Measurements from ENCODE around the gene DACH1. TPM values are rescaled to one million over a fixed set of nuclear protein-coding genes. Genes with fewer than 3 reads are reported as not detected.

Gene DACH1
- polyA plus RNA-seq, 3 donors, result 0.03 to 0.69 (median 0.26) TPM

- H3K4me3 ChIP-seq (replicated peaks in 1 of 3; ENCODE audit: low read depth in 2 of 3, low read length in 3 of 3), result no peak overlapping the region
- no peak overlapping the region for H3K4me2 ChIP-seq (replicated peaks; ENCODE audit: extremely low read depth, low read length, poor library complexity, severe bottlenecking)
- DNase-seq, result no peak
- Mint-ChIP-seq H3K27me3 (ENCODE audit: low read depth in 3 of 3) (peaks cover 0 to 1% (median 0%) of the 10 kb centered on the region in 3 donors), H3K4me1 (peaks cover 8% of the 10 kb centered on the region), H3K27ac (no peak overlapping the region), H3K36me3 (no peaks in the 10 kb centered on the region), H3K4me3 (no peak overlapping the region), H3K9me3 (peaks cover 0 to 2% (median 0%) of the 10 kb centered on the region in 7 donors)
- intact Hi-C loops (cut with micrococcal nuclease), result no loop called here
- H3K4me1 ChIP-seq (ENCODE audit: control insufficient read depth in 1 of 2, insufficient read depth in 2 of 2, low read length in 2 of 2), result peaks cover 5 to 12% of the 10 kb centered on the region in 2 donors
- no peak overlapping the region for H2AFZ ChIP-seq (ENCODE audit: insufficient read depth, low read depth, low read length, poor library complexity, severe bottlenecking)
- H3K27ac ChIP-seq (ENCODE audit: low read depth in 1 of 2, low read length in 2 of 2), result no peak overlapping the region
- H3K36me3 ChIP-seq (replicated peaks in 1 of 2; ENCODE audit: control insufficient read depth in 1 of 2, insufficient read depth in 2 of 2, low read length in 2 of 2), result no peaks in the 10 kb centered on the region
- no peak overlapping the region for H3K9ac ChIP-seq (ENCODE audit: insufficient read depth, low read length, poor library complexity, severe bottlenecking)
- H3K79me2 ChIP-seq (ENCODE audit: insufficient read depth, low read length), result no peaks in the 10 kb centered on the region
- TF ChIP-seq, protein P1, sequence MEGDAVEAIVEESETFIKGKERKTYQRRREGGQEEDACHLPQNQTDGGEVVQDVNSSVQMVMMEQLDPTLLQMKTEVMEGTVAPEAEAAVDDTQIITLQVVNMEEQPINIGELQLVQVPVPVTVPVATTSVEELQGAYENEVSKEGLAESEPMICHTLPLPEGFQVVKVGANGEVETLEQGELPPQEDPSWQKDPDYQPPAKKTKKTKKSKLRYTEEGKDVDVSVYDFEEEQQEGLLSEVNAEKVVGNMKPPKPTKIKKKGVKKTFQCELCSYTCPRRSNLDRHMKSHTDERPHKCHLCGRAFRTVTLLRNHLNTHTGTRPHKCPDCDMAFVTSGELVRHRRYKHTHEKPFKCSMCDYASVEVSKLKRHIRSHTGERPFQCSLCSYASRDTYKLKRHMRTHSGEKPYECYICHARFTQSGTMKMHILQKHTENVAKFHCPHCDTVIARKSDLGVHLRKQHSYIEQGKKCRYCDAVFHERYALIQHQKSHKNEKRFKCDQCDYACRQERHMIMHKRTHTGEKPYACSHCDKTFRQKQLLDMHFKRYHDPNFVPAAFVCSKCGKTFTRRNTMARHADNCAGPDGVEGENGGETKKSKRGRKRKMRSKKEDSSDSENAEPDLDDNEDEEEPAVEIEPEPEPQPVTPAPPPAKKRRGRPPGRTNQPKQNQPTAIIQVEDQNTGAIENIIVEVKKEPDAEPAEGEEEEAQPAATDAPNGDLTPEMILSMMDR (IDR thresholded peaks at IDR 0.05), result no peak
- H4K20me1 ChIP-seq (ENCODE audit: insufficient read depth, low read length), result no peaks in the 10 kb centered on the region
- H3K27me3 ChIP-seq (ENCODE audit: control insufficient read depth in 2 of 2, insufficient read depth in 2 of 2, low read length in 2 of 2), result no peaks in the 10 kb centered on the region
- no peaks in the 10 kb centered on the region for H3K9me3 ChIP-seq (replicated peaks in 1 of 2; ENCODE audit: control insufficient read depth in 1 of 2, insufficient read depth in 1 of 2, low read length in 2 of 2)
- WGBS (ENCODE audit: insufficient coverage), result no CpG with 5 or more reads among the region's 2 CpGs
Measured at GRCh38 chr13:71587193-71587592, 279.8 kb downstream of the DACH1 start.

- no peaks in the 10 kb centered on the region for H3K36me3 ChIP-seq (replicated peaks in 1 of 2; ENCODE audit: control insufficient read depth in 1 of 2, insufficient read depth in 2 of 2, low read length in 2 of 2)
- WGBS (ENCODE audit: insufficient coverage), result 100% methylated on average over 2 of the region's 5 CpGs
- no peak overlapping the region for H3K9ac ChIP-seq (ENCODE audit: insufficient read depth, low read length, poor library complexity, severe bottlenecking)
- no peaks in the 10 kb centered on the region for H3K79me2 ChIP-seq (ENCODE audit: insufficient read depth, low read length)
- TF ChIP-seq, protein P1 (IDR thresholded peaks at IDR 0.05), result no peak
- H3K4me1 Mint-ChIP-seq, result no peaks in the 10 kb centered on the region
- H3K4me2 ChIP-seq (replicated peaks; ENCODE audit: extremely low read depth, low read length, poor library complexity, severe bottlenecking), result no peak overlapping the region
- no peaks in the 10 kb centered on the region for H3K27me3 Mint-ChIP-seq (ENCODE audit: low read depth in 3 of 3)
- intact Hi-C loops (cut with micrococcal nuclease), result no loop called here
- peaks cover 0 to 3% (median 0%) of the 10 kb centered on the region in 7 donors for H3K9me3 Mint-ChIP-seq
- no peaks in the 10 kb centered on the region for H3K4me1 ChIP-seq (ENCODE audit: control insufficient read depth in 1 of 2, insufficient read depth in 2 of 2, low read length in 2 of 2)
- no peak overlapping the region for H3K27ac Mint-ChIP-seq
- H3K4me3 Mint-ChIP-seq, result no peak overlapping the region
- H2AFZ ChIP-seq (ENCODE audit: insufficient read depth, low read depth, low read length, poor library complexity, severe bottlenecking), result no peak overlapping the region
- no peaks in the 10 kb centered on the region for H4K20me1 ChIP-seq (ENCODE audit: insufficient read depth, low read length)
- no peak overlapping the region for H3K27ac ChIP-seq (ENCODE audit: low read depth in 1 of 2, low read length in 2 of 2)
- H3K27me3 ChIP-seq (ENCODE audit: control insufficient read depth in 2 of 2, insufficient read depth in 2 of 2, low read length in 2 of 2), result no peaks in the 10 kb centered on the region
- no peaks in the 10 kb centered on the region for H3K9me3 ChIP-seq (replicated peaks in 1 of 2; ENCODE audit: control insufficient read depth in 1 of 2, insufficient read depth in 1 of 2, low read length in 2 of 2)
- H3K36me3 Mint-ChIP-seq, result no peaks in the 10 kb centered on the region
- no peak for DNase-seq
- H3K4me3 ChIP-seq (replicated peaks in 1 of 3; ENCODE audit: low read depth in 2 of 3, low read length in 3 of 3), result no peak overlapping the region
Measured at GRCh38 chr13:71583581-71583980, 283.4 kb downstream of the DACH1 start.

Data from CD14-positive monocyte (primary cell).